GM12878 (cell line): ENCODE results near the gene IL1RL1. TPM values are rescaled to one million over a fixed set of nuclear protein-coding genes. Genes with fewer than 3 reads are reported as not detected.

Experiments used
- CBFB ChIP-seq: IDR thresholded peaks from 2 replicates; pipeline ENCODE4 v1.6.1; 2016; ENCODE audit warnings: antibody characterized with exemption, low read depth
- GATAD2B ChIP-seq: fragments of 450-650 bp; conservative IDR thresholded peaks from 2 replicates; pipeline ENCODE4 v1.6.1; 2017; ENCODE audit warnings: low read depth, mild to moderate bottlenecking, moderate library complexity
- HDGF ChIP-seq: fragments of 450-650 bp; IDR thresholded peaks from 2 replicates; pipeline ENCODE4 v1.6.1; 2016; ENCODE audit warnings: antibody characterized with exemption
- MYC ChIP-seq: IDR thresholded peaks from 2 replicates; pipeline ENCODE4 v1.6.1; 2011; ENCODE audit warnings: mild to moderate bottlenecking, low read length, moderate library complexity, inconsistent platforms; ENCODE audit not compliant: insufficient read depth, insufficient replicate concordance, insufficient read length, severe bottlenecking
- POLR2A ChIP-seq: IDR thresholded peaks from 2 replicates; pipeline ENCODE4 v1.6.1; 2011; ENCODE audit warnings: low read depth, mild to moderate bottlenecking, low read length
- RAD51 ChIP-seq: fragments of 450-650 bp; IDR thresholded peaks from 2 replicates; pipeline ENCODE4 v1.6.1; 2016; ENCODE audit warnings: moderate library complexity, mild to moderate bottlenecking, inconsistent platforms
- RB1 ChIP-seq: fragments of 450-650 bp; formaldehyde crosslinking; IDR thresholded peaks from 2 replicates; pipeline ENCODE4 v1.6.1; 2017; ENCODE audit warnings: mild to moderate bottlenecking, borderline replicate concordance
- RELA ChIP-seq: fragments of 450-650 bp; IDR thresholded peaks from 2 replicates; pipeline ENCODE4 v1.8.0; 2014; ENCODE audit warnings: borderline replicate concordance; ENCODE audit not compliant: partially characterized antibody
- TBL1XR1 ChIP-seq: IDR thresholded peaks from 2 replicates; pipeline ENCODE4 v1.6.1; 2012; ENCODE audit warnings: low read depth, low read length, improper control_type of control experiment
- ZNF24 ChIP-seq: fragments of 450-650 bp; IDR thresholded peaks from 2 replicates; pipeline ENCODE4 v1.6.1; 2017; ENCODE audit warnings: antibody characterized with exemption, mild to moderate bottlenecking
- polyA plus RNA-seq, 11 experiments: library from polyadenylated mRNA; depleted of rRNA in 4 of 11; unstranded in 6 of 11; stranded (reverse) in 5 of 11; fragments of >200 nt; fragmentation: Nextera tagmentation in 4 of 11; fragmentation: Illumina TruSeq in 1 of 11; extraction: Ambion mirVana in 4 of 11; extraction: Trizol in 1 of 11; gene quantifications; 1 replicate in 1 of 11; 2 replicates in 10 of 11; pipeline versions ENCODE4 v1.2.1 to v1.2.3, GENCODE V29; 2011 to 2016; ENCODE audit warnings: inconsistent platforms in 2 of 11, missing spikeins in 2 of 11, low read depth in 1 of 11
- total RNA-seq, 4 experiments: library from RNA; depleted of rRNA in 3 of 4; stranded (reverse); fragments of >200 nt in 3 of 4; fragmentation: Illumina TruSeq in 1 of 4; extraction: Trizol in 1 of 4; gene quantifications; 2 replicates each; pipeline versions ENCODE4 v1.2.1 to v1.2.3, GENCODE V29; 2013 to 2021
- TF ChIP-seq, protein P1 (sequence below): IDR thresholded peaks from 2 replicates; pipeline ENCODE4 v1.6.1; 2012; ENCODE audit warnings: mild to moderate bottlenecking, low read depth, low read length
- TF ChIP-seq, protein P2 (sequence below): fragments of 450-650 bp; IDR thresholded peaks from 2 replicates; pipeline ENCODE4 v1.6.1; 2016; ENCODE audit warnings: mild to moderate bottlenecking
- TF ChIP-seq, protein P3 (sequence below): IDR thresholded peaks from 2 replicates; pipeline ENCODE4 v1.6.1; 2011; ENCODE audit warnings: low read depth, low read length, improper control_type of control experiment, borderline replicate concordance
- TF ChIP-seq, protein P4 (sequence below): IDR thresholded peaks from 2 replicates; pipeline ENCODE4 v1.6.1; 2012; ENCODE audit warnings: low read depth, low read length, improper control_type of control experiment
- TF ChIP-seq, protein P5 (sequence below): fragments of 450-650 bp; IDR thresholded peaks from 2 replicates; pipeline ENCODE4 v1.6.1; 2014; ENCODE audit warnings: mild to moderate bottlenecking
- TF ChIP-seq, protein P6 (sequence below): fragments of 450-650 bp; IDR thresholded peaks from 2 replicates; pipeline ENCODE4 v1.6.1; 2016; ENCODE audit warnings: mild to moderate bottlenecking, moderate library complexity, borderline replicate concordance
- TF ChIP-seq, protein P7 (sequence below): IDR thresholded peaks from 2 replicates; pipeline ENCODE4 v1.6.1; 2011; ENCODE audit warnings: low read depth, mild to moderate bottlenecking, low read length, moderate library complexity, borderline replicate concordance; ENCODE audit errors: extremely low read depth

Gene IL1RL1
- total and polyA plus RNA-seq, 10 of the 15 experiments (the other 5 are each of a cell fraction or from before 2014, with no cell fraction given) = 0.08 to 0.18 TPM; not detected in 8

DNA sequence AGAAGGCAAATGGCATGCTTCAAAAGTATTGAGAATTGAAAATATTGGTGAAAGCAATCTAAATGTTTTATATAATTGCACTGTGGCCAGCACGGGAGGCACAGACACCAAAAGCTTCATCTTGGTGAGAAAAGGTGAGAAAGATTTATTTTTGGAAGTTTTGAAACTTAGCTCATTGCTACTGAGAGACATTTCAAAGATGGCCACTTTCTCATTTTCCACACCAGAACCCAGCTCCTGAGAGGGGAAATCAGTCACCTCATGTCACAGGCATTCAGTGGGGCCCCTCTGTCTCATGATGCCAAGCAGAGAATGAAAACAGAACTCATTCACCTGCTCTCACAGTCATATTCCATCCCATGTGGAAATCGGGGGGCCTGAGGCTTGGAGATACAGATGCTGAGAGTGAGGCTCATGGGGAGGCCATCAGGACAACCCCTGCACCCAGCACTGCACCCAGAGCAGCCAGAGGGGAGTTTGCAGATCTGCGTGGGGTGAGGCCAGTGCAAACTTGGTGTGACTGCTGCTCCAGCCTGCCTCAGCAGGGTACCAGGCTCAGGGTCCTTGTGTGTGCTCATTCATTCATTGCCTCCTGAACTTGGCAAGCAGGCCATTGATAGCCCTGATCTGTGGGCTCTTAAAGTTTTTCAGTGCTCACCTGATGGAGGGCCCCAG is 75.6 kb downstream of the IL1RL1 start (continued):
- TF ChIP-seq, protein P1, sequence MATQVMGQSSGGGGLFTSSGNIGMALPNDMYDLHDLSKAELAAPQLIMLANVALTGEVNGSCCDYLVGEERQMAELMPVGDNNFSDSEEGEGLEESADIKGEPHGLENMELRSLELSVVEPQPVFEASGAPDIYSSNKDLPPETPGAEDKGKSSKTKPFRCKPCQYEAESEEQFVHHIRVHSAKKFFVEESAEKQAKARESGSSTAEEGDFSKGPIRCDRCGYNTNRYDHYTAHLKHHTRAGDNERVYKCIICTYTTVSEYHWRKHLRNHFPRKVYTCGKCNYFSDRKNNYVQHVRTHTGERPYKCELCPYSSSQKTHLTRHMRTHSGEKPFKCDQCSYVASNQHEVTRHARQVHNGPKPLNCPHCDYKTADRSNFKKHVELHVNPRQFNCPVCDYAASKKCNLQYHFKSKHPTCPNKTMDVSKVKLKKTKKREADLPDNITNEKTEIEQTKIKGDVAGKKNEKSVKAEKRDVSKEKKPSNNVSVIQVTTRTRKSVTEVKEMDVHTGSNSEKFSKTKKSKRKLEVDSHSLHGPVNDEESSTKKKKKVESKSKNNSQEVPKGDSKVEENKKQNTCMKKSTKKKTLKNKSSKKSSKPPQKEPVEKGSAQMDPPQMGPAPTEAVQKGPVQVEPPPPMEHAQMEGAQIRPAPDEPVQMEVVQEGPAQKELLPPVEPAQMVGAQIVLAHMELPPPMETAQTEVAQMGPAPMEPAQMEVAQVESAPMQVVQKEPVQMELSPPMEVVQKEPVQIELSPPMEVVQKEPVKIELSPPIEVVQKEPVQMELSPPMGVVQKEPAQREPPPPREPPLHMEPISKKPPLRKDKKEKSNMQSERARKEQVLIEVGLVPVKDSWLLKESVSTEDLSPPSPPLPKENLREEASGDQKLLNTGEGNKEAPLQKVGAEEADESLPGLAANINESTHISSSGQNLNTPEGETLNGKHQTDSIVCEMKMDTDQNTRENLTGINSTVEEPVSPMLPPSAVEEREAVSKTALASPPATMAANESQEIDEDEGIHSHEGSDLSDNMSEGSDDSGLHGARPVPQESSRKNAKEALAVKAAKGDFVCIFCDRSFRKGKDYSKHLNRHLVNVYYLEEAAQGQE = no peak
- TF ChIP-seq, protein P2, sequence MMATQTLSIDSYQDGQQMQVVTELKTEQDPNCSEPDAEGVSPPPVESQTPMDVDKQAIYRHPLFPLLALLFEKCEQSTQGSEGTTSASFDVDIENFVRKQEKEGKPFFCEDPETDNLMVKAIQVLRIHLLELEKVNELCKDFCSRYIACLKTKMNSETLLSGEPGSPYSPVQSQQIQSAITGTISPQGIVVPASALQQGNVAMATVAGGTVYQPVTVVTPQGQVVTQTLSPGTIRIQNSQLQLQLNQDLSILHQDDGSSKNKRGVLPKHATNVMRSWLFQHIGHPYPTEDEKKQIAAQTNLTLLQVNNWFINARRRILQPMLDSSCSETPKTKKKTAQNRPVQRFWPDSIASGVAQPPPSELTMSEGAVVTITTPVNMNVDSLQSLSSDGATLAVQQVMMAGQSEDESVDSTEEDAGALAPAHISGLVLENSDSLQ = no peak
- no peak for TF ChIP-seq CBFB
- no peak for TF ChIP-seq HDGF
- no peak for TF ChIP-seq RELA
- no peak for TF ChIP-seq ZNF24
- 0 out of 2 replicates have a peak, but pooled peaks have one; percentile 16 for TF ChIP-seq POLR2A
- no peak for TF ChIP-seq RB1
- TF ChIP-seq, protein P3, sequence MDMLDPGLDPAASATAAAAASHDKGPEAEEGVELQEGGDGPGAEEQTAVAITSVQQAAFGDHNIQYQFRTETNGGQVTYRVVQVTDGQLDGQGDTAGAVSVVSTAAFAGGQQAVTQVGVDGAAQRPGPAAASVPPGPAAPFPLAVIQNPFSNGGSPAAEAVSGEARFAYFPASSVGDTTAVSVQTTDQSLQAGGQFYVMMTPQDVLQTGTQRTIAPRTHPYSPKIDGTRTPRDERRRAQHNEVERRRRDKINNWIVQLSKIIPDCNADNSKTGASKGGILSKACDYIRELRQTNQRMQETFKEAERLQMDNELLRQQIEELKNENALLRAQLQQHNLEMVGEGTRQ = no peak
- TF ChIP-seq, protein P4, sequence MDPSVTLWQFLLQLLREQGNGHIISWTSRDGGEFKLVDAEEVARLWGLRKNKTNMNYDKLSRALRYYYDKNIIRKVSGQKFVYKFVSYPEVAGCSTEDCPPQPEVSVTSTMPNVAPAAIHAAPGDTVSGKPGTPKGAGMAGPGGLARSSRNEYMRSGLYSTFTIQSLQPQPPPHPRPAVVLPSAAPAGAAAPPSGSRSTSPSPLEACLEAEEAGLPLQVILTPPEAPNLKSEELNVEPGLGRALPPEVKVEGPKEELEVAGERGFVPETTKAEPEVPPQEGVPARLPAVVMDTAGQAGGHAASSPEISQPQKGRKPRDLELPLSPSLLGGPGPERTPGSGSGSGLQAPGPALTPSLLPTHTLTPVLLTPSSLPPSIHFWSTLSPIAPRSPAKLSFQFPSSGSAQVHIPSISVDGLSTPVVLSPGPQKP = no peak
- TF ChIP-seq, protein P5, sequence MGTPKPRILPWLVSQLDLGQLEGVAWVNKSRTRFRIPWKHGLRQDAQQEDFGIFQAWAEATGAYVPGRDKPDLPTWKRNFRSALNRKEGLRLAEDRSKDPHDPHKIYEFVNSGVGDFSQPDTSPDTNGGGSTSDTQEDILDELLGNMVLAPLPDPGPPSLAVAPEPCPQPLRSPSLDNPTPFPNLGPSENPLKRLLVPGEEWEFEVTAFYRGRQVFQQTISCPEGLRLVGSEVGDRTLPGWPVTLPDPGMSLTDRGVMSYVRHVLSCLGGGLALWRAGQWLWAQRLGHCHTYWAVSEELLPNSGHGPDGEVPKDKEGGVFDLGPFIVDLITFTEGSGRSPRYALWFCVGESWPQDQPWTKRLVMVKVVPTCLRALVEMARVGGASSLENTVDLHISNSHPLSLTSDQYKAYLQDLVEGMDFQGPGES = no peak
- TF ChIP-seq MYC = no peak
- TF ChIP-seq, protein P6, sequence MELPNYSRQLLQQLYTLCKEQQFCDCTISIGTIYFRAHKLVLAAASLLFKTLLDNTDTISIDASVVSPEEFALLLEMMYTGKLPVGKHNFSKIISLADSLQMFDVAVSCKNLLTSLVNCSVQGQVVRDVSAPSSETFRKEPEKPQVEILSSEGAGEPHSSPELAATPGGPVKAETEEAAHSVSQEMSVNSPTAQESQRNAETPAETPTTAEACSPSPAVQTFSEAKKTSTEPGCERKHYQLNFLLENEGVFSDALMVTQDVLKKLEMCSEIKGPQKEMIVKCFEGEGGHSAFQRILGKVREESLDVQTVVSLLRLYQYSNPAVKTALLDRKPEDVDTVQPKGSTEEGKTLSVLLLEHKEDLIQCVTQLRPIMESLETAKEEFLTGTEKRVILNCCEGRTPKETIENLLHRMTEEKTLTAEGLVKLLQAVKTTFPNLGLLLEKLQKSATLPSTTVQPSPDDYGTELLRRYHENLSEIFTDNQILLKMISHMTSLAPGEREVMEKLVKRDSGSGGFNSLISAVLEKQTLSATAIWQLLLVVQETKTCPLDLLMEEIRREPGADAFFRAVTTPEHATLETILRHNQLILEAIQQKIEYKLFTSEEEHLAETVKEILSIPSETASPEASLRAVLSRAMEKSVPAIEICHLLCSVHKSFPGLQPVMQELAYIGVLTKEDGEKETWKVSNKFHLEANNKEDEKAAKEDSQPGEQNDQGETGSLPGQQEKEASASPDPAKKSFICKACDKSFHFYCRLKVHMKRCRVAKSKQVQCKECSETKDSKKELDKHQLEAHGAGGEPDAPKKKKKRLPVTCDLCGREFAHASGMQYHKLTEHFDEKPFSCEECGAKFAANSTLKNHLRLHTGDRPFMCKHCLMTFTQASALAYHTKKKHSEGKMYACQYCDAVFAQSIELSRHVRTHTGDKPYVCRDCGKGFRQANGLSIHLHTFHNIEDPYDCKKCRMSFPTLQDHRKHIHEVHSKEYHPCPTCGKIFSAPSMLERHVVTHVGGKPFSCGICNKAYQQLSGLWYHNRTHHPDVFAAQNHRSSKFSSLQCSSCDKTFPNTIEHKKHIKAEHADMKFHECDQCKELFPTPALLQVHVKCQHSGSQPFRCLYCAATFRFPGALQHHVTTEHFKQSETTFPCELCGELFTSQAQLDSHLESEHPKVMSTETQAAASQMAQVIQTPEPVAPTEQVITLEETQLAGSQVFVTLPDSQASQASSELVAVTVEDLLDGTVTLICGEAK = no peak
- no peak for TF ChIP-seq TBL1XR1
- TF ChIP-seq GATAD2B = no peak
- TF ChIP-seq RAD51 = no peak
- TF ChIP-seq, protein P7, sequence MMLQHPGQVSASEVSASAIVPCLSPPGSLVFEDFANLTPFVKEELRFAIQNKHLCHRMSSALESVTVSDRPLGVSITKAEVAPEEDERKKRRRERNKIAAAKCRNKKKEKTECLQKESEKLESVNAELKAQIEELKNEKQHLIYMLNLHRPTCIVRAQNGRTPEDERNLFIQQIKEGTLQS = no peak
